HG02884 (cell line): ENCODE measurements around the gene FBXO10.

Source experiments
- ATAC-seq: cut with Tn5 transposase; IDR thresholded peaks from one replicate; pipeline ENCODE4 v1.9.1; 2021; ENCODE audit warnings: mild to moderate bottlenecking, moderate library complexity; ENCODE audit not compliant: unreplicated experiment

The FBXO10 gene

GRCh38 chr9:37551468-37551867, 24.7 kb downstream of the FBXO10 start:
- no peak for ATAC-seq

DNA sequence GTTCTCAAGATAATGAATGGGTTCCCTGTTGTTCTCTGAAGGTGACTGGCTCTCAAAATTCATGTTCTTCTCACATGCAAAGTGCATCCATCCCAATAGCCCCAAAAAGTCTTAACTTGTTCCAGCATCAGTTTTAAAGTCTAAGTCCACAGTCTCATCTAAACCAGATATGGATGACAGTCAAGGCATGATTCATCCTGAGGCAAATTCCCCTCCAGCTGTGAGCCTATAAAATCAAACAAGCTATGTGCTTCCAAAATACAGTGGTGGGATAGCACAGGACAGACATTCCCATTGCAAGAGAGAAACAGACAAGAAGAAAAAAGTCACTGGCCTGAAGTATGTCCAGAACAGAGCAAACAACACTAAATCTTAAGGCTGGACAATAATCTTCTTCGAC, 25.4 kb downstream of the FBXO10 start:
- ATAC-seq: no peak

- no peak for ATAC-seq
These were observed 26.7 kb downstream of the FBXO10 start for GRCh38 chr9:37549527-37549926.

DNA sequence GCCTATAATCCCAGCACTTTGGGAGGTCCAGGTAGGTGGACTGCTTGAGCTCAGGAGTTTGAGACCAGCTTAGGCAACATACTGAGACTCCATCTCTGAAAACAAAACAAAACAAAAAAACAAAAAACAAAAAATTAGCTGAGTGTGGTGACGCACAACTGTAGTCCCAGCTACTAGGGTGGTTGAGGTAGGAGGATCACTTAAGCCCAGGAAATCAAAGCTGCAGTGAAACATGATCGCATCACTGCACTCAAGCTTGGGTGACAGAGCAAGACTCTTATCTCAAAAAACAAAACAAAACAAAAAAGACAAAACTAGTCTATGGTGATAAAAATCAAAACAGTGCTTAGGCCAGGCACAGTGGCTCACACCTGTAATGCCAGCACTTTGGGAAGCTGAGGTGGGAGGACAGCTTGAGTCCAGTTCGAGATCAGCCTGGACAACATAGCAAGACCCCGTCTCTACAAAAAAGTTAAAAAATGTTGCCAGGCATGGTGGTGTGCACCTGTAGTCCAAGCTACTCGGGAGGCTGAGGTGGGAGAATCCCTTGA, 28.8 kb downstream of the FBXO10 start:
- ATAC-seq: no peak

DNA sequence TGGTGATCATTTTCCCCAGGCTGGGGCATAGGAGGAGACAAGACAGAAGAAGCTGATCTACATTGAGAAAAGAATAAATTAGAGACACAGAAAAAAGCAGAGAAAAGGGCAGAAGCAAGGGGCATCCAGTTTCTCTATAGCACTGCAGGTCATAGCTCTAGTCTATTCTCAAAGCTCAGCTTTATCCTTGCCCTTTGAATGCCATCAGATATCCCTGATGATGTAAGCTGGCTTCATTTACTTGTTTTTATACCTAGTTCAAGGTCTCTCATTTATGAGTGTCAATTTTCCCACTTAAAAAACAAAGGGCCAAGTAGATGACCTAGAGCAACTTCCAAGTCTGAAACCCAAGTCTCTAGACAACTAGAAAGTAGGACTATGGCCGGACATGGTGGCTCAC, 32.7 kb downstream of the FBXO10 start:
- ATAC-seq: no peak

DNA sequence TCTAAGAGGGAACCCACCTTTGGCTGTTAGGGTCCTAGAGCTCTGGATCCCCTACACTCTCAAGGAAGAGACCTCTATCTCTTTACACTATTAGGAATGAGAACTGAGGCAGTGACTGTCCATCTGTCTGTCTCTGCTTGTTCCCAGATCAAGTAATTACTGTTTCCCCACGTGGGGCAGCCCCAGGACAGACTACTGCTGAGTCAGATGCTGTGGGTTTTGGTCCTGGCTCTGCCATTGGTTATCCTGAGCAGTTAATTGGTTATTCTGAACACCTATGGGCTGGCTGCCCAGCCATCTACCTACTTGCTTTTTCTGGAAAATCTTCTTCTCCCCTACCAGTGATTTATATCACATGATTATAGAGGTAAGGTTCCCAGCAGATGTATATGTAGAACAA, 33.3 kb downstream of the FBXO10 start:
- no peak for ATAC-seq

- ATAC-seq: no peak
These were observed 33.7 kb downstream of the FBXO10 start for GRCh38 chr9:37542488-37542887.

- no peak for ATAC-seq
These were observed 34.7 kb downstream of the FBXO10 start for GRCh38 chr9:37541465-37541864.

DNA sequence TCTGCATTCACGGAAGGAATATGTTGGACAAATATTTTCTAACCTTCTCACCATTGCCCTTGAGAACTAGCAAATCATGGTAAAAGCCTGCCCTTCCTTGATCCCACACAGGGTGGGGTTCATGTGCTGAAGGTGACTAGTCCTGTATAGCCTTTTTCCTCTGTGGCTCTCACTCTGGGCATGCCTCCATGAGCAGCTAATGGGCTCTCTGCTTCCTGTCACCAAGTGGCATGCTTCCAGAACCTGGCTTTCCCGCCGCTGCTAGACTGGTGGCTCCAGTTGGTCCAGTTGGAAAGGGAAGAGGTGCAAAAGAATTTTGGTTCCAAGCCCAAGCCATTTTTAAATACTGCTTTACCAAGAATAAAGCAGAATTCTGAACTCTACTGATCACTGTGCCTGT, 35.5 kb downstream of the FBXO10 start:
- ATAC-seq: no peak

- ATAC-seq: no peak
These were observed 36.5 kb downstream of the FBXO10 start for GRCh38 chr9:37539634-37540033.

DNA sequence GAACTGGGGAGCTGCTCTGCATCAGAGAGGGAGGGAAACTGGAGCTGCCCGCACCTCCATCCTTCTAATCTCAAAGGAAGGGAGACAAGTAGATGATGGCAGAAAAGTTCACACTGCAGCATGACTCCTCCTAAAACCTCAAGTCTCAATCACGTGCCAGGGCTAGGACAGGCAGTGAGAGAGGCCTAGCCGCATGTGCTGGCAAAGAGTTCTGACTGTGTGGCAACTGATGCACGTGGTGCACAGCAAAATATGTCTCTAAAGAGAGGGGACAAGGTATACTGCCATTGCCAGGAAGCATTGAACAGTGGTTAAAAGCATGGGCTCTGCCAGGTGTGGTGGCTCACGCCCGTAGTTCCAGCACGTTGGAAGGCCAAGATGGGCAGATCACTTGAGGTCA, 38.1 kb downstream of the FBXO10 start:
- ATAC-seq: no peak

GRCh38 chr9:37534901-37535300, 41.3 kb downstream of the FBXO10 start:
- ATAC-seq: no peak

DNA sequence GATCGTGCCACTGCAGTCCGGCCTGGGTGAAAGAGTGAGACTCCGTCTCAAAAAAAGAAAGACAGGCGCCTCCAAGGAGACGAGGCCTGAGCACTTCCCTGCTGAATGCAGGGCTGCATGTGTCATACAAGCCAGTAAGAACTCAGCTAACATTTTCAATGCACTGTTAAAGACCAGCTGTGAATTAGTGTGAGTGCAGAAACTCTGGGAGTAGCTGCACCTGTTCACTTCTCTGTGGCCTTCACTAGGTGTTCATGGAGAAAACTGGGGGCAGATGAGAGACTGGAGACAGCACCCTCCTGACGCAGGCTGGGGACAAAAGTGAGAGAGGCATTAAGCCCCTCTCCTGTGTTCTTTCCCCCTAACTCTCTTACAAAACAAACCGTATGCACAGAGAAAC, 41.8 kb downstream of the FBXO10 start:
- ATAC-seq: no peak

GRCh38 chr9:37531699-37532098, 44.5 kb downstream of the FBXO10 start:
- peak; percentile 57 for ATAC-seq

GRCh38 chr9:37528652-37529471, 47.3 kb downstream of the FBXO10 start:
- ATAC-seq: peak; percentile 57

GRCh38 chr9:37523916-37524315, 52.3 kb downstream of the FBXO10 start:
- no peak for ATAC-seq

GRCh38 chr9:37522971-37523370, 53.2 kb downstream of the FBXO10 start:
- ATAC-seq: no peak

DNA sequence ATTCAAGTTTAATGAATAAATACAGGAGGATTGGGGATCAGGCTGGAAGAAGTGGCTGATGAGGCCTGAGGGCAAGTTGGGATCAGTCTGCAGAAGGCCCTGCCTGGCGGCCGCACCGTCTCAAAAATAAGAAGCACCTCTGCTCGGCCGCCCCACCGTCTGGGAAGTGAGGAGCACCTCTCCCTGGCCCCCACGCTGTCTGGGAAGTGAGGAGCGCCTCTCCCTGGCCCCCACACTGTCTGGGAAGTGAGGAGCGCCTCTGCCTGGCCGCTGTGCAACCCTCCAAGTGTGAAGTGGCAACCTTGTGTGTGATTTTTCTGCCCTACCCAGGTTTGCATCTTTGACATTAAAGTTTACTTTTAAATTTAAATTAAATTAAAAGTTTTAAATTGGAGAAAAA, 55.1 kb downstream of the FBXO10 start:
- ATAC-seq: no peak

DNA sequence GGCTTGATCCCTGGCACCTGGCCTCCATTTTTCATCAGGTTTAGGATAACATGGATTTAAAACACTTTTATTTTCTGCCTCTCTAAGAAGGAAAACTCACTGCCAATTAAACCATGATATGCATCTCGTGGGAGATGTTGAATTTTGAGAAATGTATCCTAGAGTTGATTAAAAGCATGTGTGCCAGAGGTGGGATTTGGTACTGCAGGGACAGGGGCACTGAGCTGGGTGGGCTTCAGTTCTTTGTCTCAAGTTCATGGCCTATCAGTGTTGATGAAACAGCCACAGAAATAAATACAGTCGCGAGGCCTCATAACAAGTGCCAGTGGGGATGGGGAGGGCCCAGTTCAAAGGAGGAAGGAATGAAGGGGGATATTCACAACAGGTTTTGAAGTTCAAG, 55.5 kb downstream of the FBXO10 start:
- no peak for ATAC-seq

GRCh38 chr9:37517923-37518322, 58.3 kb downstream of the FBXO10 start:
- no peak for ATAC-seq

GRCh38 chr9:37515620-37516258, 60.4 kb downstream of the FBXO10 start:
- no peak for ATAC-seq

DNA sequence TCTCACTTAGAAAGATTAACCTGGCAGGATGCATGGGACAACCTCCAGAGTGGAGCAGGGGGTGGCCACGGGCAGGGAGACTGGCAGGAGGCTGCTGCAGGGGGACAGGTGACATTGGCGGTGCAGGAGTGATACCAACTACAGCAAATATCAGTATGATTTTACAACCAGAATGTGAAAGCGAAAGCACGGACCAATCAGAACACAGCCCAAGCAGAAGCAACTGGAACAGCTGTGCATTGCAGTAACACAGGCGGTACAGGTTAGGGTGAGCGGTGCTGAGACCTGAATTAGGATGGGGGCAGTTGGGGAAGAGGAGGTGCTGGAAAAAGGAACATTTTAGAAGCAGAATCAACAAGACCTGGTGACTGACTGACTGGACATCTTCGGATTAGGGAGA, 61.2 kb downstream of the FBXO10 start:
- ATAC-seq: no peak
